Measurements from ENCODE around the gene ERRFI1.
"Not testable (repeated sequence)": the region's sequence is repeated elsewhere in the genome, so short reads cannot be mapped to it uniquely, and the experiment has no call there.

ERRFI1 gene

GRCh38 chr1:7983086-7983778 lies 42.9 kb downstream of the ERRFI1 start:
- in situ Hi-C loops (cut with HindIII; ENCODE audit: low sequenced_read_pairs): no loop called here

GRCh38 chr1:7980984-7981383 lies 45.1 kb downstream of the ERRFI1 start:
- in situ Hi-C loops (cut with HindIII; ENCODE audit: low sequenced_read_pairs): no loop called here

GRCh38 chr1:7975212-7975865 lies 50.8 kb downstream of the ERRFI1 start:
- in situ Hi-C loops (cut with HindIII; ENCODE audit: low sequenced_read_pairs): no loop called here

GRCh38 chr1:7973086-7973485 lies 53.0 kb downstream of the ERRFI1 start:
- in situ Hi-C loops (cut with HindIII; ENCODE audit: low sequenced_read_pairs): no loop called here

DNA sequence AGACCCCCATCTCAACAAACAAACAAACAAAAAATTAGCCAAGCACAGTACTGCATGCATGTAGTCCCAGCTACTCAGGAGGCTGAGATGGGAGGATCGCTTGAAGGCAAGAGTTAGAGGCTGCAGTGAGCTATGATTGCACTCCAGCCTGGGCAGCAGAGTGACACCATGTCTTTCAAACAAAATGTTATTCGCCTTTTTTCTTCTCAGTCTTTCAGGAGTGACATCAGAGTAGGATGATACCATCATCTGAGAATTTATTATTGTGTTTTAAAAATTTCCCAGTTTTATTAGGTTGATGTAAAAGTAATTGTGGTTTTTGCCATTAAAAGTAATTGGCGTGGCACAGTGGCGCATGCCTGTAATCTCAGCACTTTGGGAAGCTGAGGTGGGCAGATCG lies 53.8 kb downstream of the ERRFI1 start:
- in situ Hi-C loops (cut with HindIII; ENCODE audit: low sequenced_read_pairs): no loop called here

DNA sequence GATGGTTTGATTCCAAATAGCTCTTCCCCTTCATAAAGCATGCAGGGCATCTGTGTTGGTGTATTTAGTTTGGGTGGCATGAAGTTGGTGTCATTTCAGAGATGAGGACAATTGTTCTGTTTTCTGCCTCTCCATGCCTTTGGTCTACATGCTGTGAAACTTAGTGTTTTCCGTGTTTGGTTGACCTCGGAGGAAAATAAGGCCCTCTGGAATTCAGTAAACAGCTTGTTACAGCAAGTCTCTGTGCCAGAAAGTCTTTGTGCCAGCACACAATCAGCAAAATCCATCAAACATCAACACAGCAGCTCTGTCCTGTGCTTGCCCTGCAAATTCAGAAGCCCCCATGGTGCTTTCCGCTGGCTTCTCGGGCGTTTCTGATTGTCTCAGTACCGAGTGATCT lies 55.1 kb downstream of the ERRFI1 start:
- in situ Hi-C loops (cut with HindIII; ENCODE audit: low sequenced_read_pairs): no loop called here

GRCh38 chr1:7970246-7970645 lies 55.9 kb downstream of the ERRFI1 start:
- in situ Hi-C loops (cut with HindIII; ENCODE audit: low sequenced_read_pairs): no loop called here

DNA sequence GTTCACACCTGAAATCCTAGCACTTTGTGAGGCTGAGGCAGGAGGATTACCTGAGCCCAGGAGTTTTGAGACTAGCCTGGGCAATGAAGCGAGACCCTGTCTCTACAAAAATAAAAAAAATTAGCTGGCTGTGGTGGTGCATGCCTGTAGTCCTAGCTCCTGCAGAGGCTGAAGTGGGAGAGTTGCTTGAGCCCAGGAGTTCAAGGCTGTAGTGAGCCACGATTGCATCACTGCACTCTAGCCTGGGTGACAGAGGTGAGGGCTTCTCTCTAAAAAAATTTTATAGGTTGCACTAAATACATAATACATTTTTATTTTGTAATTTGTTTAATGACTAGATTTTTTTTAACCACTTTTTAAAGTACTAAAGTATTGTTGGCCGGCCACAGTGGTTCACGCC lies 58.5 kb downstream of the ERRFI1 start:
- in situ Hi-C loops (cut with HindIII; ENCODE audit: low sequenced_read_pairs): no loop called here

DNA sequence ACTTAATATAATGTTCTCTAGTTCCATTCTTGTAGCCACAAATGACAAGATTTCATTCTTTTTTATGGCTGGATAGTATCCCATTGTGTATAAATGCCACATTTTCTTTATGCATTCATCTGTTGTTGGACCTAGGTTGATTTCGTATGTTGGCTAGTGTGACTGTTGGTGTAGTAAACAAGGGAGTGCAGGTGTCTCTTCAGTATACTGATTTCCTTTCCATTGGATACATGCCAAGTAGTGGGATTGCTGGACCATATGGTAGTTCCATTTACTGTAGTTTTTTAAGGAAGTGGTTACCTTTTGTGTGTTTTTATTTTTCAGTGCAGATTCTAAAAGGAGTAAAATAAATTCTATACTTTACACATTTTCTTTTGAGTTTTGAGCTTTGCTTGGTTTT lies 58.9 kb downstream of the ERRFI1 start:
- in situ Hi-C loops (cut with HindIII; ENCODE audit: low sequenced_read_pairs): no loop called here

DNA sequence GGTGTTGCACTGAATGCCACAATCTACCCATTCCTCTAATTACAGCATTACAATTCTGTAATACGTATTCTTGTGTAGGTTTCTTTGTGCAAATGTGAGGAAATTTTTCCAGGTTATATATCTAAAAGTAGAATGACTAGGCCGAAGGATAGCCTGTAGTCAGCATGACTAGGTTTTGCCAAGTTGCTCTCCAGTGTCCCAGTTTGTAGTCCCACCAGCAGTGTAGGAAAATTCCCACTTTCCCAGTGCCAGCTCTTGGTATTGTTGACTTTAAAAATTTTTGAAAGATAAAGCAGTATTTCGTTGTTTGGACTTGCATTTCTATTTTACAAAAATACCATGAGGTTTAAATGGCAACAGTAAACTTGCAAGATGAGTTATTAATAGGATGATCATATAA lies 61.6 kb downstream of the ERRFI1 start:
- in situ Hi-C loops (cut with HindIII; ENCODE audit: low sequenced_read_pairs): no loop called here

- in situ Hi-C loops (cut with HindIII; ENCODE audit: low sequenced_read_pairs): not testable (repeated sequence)
Measured at GRCh38 chr1:7963841-7964240, 62.3 kb downstream of the ERRFI1 start.

DNA sequence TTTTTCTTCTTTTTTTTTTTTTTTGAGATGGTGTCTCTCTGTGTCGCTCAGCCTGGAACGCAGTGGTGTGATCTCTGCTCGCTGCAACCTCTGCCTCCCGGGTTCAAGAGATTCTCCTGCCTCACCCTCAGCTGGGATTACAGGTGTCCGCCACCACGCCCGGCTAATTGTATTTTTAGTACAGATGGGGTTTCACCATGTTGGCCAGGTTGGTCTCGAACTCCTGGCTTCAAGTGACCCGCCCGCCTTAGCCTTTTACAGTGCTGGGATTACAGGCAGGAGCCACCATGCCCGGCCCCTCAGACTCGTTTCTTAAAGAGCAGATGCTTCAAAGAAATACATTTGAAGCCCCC lies 62.8 kb downstream of the ERRFI1 start:
- in situ Hi-C loops (cut with HindIII; ENCODE audit: low sequenced_read_pairs): not testable (repeated sequence)

GRCh38 chr1:7962636-7963377 lies 63.3 kb downstream of the ERRFI1 start:
- in situ Hi-C loops (cut with HindIII; ENCODE audit: low sequenced_read_pairs): no loop called here

GRCh38 chr1:7962014-7962335 lies 64.1 kb downstream of the ERRFI1 start:
- in situ Hi-C loops (cut with HindIII; ENCODE audit: low sequenced_read_pairs): no loop called here

Measured in DLD1 (cell line).